Measurements from ENCODE around the gene FGGY.
"Not testable (repeated sequence)": the region's sequence is repeated elsewhere in the genome, so short reads cannot be mapped to it uniquely, and the experiment has no call there.

FGGY gene

DNA sequence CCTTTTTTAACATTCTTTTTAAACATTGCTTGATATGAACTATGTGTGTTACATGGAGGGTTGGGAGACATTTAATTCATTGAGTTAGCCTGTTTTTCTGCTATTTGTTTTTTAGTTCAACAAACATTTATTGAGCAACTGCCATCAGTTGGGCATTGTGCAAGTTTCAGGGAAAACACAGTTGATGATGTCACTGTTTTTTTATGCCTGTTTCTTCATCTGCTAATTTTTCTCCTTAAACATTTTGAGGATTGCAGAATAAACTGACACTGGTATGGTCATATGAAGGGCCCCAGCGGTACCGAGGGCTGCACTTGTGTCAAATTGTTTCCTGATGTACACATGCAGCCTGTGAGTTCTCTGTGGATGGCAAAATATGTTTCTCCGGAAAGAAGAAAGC is 253.0 kb downstream of the FGGY start:
- no peak for DNase-seq (ENCODE audit: low spot score)

DNA sequence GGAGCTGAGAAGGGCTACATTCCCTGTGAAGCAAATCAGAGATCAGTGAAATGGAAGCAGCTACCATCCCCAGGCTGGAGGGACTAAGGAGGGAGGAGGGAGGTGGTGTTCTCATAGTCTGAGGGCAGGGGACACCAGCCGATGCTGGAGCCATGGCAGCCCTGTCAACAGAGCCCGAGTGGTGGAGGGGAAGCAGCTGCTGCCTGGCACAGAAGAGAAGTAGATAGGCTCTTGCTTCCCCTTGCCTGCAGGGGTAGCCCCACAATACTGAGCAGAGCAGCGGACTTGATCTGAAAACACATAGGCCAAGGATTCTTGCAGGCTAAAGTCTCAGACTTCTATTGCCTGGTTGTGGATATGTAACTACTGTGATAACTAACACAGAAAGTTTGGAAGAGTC is 255.1 kb downstream of the FGGY start:
- no peak for DNase-seq (ENCODE audit: low spot score)

DNA sequence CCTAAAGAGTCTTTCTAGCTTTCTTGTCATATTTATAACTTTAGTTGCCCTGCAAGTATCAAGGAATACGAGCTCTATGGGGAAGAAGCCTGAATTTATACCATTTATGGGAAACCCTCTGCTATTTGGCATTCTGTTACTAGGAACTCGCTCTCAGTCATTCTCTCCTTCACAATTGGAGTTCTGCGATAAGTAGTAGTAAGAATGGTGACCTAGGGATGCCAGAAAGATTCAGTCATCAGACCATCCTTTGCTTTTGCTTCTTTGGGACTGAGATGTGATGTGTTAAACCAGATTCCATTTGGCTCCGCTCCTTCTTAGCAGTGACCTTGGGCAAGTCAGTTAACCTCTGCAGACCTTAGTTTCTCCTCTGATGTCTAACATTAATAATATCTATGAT is 256.5 kb downstream of the FGGY start:
- DNase-seq (ENCODE audit: low spot score), result no peak

DNA sequence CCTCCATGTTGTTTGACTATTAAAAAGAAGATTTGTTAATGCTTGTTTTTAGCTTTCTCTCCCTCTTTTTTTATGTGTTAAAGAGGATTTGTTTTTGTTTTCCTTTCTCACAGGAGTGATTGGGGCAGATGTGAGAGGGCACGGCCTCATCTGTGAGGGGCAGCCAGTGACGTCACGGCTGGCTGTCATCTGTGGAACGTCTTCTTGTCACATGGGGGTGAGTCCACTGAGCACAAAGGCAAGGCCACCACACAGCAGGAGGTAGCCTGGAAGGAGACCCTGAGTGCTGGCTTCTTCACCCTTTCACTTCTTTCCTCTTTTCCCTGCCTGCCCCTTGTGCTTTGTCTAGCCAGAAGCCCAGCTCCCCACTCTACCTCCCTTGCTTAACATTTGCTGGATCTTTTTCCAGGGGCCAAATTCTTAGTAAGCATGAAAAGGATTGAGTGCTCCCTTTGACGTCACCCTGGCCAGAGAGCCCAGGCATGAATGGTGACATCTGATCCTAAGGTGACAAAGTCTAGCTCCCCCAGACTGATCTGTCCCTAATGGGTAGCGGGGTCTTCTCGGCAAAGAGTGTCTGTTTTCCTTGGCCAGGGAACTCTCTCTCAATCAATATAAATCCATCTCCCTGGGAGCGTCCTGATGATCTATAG is 257.2 kb downstream of the FGGY start:
- no peak for DNase-seq (ENCODE audit: low spot score)

GRCh38 chr1:59554752-59555151 is 257.9 kb downstream of the FGGY start:
- no peak for DNase-seq (ENCODE audit: low spot score)

- DNase-seq (ENCODE audit: low spot score), result no peak
These were observed 259.5 kb downstream of the FGGY start for GRCh38 chr1:59556398-59556797.

GRCh38 chr1:59556802-59557548 is 260.1 kb downstream of the FGGY start:
- no peak for DNase-seq (ENCODE audit: low spot score)

DNA sequence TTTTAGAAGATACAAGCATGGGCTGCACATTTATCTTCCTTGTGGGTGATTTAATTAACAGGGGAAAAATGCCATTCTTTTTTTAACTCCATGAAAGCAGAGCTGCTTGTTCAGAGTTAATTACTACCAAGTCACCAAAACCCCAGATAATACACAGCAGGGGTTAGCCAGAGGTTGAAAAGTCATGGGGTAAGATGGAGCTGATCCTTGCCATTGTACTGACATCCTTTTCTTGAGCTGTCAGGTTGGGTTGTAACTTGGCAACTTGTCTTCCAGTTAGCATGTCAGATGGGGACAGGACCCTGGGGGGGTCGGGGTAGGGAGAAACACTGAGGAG is 260.6 kb downstream of the FGGY start:
- no peak for DNase-seq (ENCODE audit: low spot score)

- DNase-seq (ENCODE audit: low spot score), result not testable (repeated sequence)
These were observed 261.7 kb downstream of the FGGY start for GRCh38 chr1:59558580-59558979.

DNA sequence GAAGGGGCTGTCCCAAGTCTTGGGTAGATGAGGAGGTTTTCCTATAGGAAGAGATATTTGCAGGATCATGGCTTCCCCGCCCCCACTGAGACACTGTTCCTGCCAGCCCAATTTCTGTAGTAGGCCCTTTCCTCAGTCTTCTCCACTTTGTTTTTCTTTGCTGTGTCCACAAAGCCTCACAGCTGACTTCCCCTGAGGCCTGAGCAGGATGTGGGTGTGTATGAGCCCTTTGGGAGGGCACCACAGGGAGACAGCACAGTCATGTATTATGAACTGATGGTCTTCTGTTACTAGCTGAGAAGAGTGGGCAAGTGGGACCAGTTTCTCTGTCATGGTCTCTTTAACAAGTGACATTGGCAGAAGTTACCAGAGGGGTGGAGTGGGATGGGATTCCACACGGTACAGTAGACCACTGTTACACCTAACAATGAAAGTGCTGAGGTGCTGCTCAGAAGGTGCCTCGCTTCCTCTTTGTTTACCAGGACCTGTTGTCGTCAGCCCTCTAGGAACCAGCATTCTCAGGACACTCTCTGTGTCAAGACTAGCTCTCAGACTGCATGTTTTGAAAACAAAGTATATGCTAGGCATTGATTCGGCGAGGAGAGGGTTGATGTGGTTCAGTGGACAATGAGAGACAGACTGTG is 264.0 kb downstream of the FGGY start:
- DNase-seq (ENCODE audit: low spot score), result no peak

- no peak for DNase-seq (ENCODE audit: low spot score)
These were observed 264.9 kb downstream of the FGGY start for GRCh38 chr1:59561796-59562195.

- DNase-seq (ENCODE audit: low spot score), result no peak
These were observed 267.4 kb downstream of the FGGY start for GRCh38 chr1:59564192-59564891.

GRCh38 chr1:59565611-59566410 is 268.9 kb downstream of the FGGY start:
- DNase-seq (ENCODE audit: low spot score), result no peak

DNA sequence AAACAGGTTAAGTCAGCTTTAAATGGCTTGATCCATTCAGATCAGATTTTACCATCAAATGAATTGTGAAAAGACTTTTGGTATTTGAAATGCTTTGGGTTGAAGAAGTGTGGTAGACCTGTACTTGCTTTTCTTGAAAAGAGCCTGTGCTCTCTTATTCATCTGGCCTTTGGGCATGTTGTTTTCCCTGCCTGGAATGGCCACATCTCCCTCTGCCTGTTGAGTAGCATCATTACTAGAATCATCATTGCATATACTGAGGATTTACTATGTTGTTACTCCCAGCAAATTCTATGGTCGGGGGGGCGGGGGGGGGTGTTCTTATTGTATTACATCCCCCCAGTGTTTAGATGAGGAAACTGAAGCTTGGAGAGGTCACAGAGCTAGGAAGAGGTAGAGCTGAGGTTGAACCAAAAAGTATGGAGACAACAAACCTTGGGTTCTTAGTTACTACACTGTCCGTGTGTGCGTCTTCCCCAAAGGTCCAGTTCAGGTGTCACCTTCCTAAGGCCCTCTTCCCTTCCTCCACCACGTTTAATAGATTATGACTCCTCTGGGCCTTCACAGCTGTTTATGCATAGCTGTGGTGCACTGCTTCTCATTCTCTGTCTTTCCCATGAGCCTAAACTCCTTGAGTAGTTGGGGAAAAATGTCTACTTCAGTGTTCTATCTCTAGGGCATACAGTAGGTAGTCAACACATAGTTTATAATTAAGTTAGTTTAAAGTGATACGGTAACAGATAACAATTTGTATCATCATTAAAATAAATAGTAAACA is 271.5 kb downstream of the FGGY start:
- no peak for DNase-seq (ENCODE audit: low spot score)

DNA sequence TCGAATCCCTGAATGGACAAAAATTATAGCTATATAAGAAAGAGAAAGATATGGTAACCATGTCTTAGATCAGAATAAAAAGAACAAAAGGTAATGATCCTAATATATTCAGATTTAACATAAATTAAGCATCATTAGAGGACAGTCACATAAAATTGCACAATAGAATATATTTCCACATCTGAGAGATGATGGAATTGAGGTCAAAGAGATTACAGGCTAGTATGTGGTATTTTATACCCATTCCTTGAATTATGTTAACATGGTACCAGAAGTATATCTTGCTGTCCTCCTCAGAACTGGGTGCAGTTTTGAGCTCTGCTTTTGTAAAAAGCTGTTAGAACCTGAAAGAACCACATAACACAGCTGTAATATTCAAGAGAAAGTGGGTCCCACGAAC is 272.3 kb downstream of the FGGY start:
- DNase-seq (ENCODE audit: low spot score), result no peak

- no peak for DNase-seq (ENCODE audit: low spot score)
These were observed 273.6 kb downstream of the FGGY start for GRCh38 chr1:59570524-59570923.

DNA sequence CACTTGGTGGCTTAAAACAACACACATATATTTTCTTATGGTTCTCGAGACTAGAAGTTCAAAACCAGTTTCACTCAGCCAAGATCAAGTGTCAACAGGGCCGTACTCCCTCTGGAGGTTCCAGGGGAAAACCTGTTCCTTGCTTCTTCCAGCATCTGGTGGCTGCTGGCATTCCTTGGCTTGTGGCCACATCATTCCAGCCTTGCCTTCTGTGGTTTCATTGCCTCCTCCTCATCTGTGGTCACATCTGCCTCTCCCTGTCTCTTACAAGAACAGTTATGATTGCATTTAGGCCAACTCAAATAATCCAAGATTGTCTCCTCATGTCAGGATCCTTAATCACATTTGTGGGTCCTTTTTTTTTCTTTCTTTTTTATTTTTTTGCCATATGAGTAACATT is 277.2 kb downstream of the FGGY start:
- DNase-seq (ENCODE audit: low spot score), result no peak

GRCh38 chr1:59577774-59578173 is 280.9 kb downstream of the FGGY start:
- no peak for DNase-seq (ENCODE audit: low spot score)

GRCh38 chr1:59579222-59579621 is 282.3 kb downstream of the FGGY start:
- DNase-seq (ENCODE audit: low spot score), result no peak

DNA sequence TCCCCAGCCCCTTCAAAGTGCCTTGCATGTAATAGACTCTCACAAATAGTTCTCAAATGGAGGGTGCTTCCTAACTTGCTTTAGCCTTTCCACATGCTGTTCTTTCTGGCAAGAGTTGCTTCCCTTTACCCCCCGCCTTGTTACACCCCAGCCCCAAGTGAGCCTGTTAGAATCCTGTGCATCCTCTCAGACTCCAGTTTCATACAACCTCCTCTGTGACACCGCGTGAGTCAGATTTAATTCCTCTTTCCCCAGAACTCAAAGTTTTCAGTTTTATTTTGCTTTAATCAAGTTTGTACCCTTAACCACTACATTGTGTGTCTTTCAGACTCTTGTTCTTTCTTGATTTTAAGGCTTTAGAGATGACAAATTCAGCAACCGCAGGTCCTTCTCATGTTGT is 283.4 kb downstream of the FGGY start:
- no peak for DNase-seq (ENCODE audit: low spot score)

DNA sequence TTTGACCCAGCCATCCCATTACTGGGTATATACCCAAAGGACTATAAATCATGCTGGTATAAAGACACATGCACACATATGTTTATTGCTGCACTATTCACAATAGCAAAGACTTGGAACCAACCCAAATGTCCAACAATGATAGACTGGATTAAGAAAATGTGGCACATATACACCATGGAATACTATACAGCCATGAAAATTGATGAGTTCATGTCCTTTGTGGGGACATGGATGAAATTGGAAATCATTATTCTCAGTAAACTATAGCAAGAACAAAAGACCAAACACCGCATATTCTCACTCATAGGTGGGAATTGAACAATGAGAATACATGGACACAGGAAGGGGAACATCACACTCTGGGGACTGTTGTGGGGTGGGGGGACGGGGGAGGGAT is 295.5 kb downstream of the FGGY start:
- DNase-seq (ENCODE audit: low spot score), result not testable (repeated sequence)

All from D341Med (cell line).